Measurements from ENCODE around the gene ZBTB12. TPM values are rescaled to one million over a fixed set of nuclear protein-coding genes. Genes with fewer than 3 reads are reported as not detected.
"Not testable (repeated sequence)": the region's sequence is repeated elsewhere in the genome, so short reads cannot be mapped to it uniquely, and the experiment has no call there.

The ZBTB12 gene
- total RNA-seq, 2 donors from 2014 or later, result 0.47 to 0.52 TPM

DNA sequence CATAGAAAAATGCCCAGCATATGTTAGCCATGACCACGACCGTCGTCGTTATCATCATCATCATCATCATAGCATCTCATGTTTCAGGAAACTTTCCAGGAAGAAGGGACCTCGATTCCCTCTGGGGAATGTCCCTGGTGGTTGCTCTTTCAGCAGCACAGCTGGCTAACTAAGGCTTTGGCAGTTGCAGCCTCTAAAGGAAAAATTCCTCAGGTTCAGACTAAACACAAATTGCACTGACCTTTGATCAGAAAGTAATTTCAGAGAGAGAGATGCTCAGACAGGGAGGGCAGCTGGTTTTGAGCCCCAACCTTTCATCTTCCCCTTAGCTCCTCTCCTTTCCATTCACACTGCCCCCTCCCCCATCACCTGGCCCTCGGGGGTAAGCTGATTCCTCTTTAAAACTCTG lies 38.4 kb upstream of the ZBTB12 start:
- Histone ChIP-seq H3K4me3 (no peak overlapping the region), H3K27me3 (no peaks in the 10 kb centered on the region), H3K36me3 (no peaks in the 10 kb centered on the region), H3K27ac (no peak overlapping the region), H3K4me1 (peaks cover 0 to 7% of the 10 kb centered on the region in 2 donors), H3K9me3 (no peaks in the 10 kb centered on the region)
- no peak for DNase-seq (ENCODE audit: low spot score)
- TF ChIP-seq, protein P1, sequence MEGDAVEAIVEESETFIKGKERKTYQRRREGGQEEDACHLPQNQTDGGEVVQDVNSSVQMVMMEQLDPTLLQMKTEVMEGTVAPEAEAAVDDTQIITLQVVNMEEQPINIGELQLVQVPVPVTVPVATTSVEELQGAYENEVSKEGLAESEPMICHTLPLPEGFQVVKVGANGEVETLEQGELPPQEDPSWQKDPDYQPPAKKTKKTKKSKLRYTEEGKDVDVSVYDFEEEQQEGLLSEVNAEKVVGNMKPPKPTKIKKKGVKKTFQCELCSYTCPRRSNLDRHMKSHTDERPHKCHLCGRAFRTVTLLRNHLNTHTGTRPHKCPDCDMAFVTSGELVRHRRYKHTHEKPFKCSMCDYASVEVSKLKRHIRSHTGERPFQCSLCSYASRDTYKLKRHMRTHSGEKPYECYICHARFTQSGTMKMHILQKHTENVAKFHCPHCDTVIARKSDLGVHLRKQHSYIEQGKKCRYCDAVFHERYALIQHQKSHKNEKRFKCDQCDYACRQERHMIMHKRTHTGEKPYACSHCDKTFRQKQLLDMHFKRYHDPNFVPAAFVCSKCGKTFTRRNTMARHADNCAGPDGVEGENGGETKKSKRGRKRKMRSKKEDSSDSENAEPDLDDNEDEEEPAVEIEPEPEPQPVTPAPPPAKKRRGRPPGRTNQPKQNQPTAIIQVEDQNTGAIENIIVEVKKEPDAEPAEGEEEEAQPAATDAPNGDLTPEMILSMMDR (IDR thresholded peaks at IDR 0.05), result no peak

DNA sequence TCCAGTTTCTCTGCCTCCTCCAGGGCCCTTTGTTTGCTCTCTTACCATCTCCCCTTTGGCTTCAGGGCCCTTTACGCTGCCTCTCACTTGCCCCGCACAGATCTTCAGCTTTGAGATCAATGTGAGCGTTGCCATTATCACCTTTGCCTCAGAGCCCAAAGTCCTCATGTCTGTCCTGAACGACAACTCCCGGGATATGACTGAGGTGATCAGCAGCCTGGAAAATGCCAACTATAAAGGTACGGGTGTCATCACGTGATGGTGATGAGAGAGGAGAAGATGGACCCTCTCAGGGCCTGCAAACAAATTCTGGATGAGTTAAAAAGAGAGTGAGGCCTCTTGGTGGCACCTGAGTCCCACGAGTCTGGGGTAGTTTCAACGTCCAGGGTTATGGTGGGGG lies 33.9 kb upstream of the ZBTB12 start:
- no peak overlapping the region for H3K4me3 ChIP-seq
- H3K27ac ChIP-seq, result no peak overlapping the region
- H3K36me3 ChIP-seq, result no peaks in the 10 kb centered on the region
- no peaks in the 10 kb centered on the region for H3K9me3 ChIP-seq
- TF ChIP-seq, protein P1 (IDR thresholded peaks at IDR 0.05), result no peak
- DNase-seq (ENCODE audit: low spot score), result no peak
- H3K4me1 ChIP-seq, result no peaks in the 10 kb centered on the region
- H3K27me3 ChIP-seq, result no peaks in the 10 kb centered on the region

DNA sequence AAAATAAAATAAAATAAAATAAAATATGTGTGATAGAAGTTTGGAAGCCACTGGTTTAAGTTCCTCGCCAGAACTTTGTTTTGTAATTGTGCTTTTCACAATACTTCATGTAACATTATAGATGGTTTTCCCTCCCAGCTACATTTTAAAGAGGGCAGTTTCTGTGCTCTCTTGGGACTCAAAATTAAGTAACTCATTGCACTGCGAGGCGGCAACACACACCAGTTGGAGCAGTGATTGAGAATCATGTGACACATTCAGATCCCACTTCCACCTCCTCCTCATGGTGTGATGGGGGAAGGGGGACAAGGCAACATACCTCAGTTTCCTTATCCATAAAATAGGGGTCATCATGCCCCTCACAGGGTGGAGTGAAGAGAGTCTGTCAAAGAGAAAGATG lies 33.1 kb upstream of the ZBTB12 start:
- no peak overlapping the region for H3K4me3 ChIP-seq
- DNase-seq (ENCODE audit: low spot score), result no peak
- H3K36me3 ChIP-seq, result no peaks in the 10 kb centered on the region
- H3K4me1 ChIP-seq, result no peaks in the 10 kb centered on the region
- TF ChIP-seq, protein P1 (IDR thresholded peaks at IDR 0.05), result no peak
- H3K27me3 ChIP-seq, result no peaks in the 10 kb centered on the region
- H3K9me3 ChIP-seq, result no peaks in the 10 kb centered on the region
- H3K27ac ChIP-seq, result no peak overlapping the region

DNA sequence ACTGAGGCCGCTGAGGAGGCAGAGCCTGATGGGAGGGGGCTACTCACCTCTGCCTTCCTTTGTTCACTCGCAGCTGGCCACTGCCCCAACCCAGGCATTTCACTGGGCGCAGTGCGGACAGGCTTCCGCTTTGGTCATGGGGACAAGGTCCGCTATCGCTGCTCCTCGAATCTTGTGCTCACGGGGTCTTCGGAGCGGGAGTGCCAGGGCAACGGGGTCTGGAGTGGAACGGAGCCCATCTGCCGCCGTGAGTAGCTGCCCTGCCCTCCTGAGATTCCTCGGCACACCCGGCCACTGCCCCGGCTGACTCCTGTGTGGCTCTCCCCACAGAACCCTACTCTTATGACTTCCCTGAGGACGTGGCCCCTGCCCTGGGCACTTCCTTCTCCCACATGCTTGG lies 31.7 kb upstream of the ZBTB12 start:
- TF ChIP-seq, protein P1 (IDR thresholded peaks at IDR 0.05), result no peak
- H3K9me3 ChIP-seq, result no peaks in the 10 kb centered on the region
- DNase-seq (ENCODE audit: low spot score), result no peak
- H3K27me3 ChIP-seq, result no peaks in the 10 kb centered on the region
- H3K4me1 ChIP-seq, result no peaks in the 10 kb centered on the region
- H3K36me3 ChIP-seq, result no peaks in the 10 kb centered on the region
- H3K4me3 ChIP-seq, result no peak overlapping the region
- H3K27ac ChIP-seq, result no peak overlapping the region

DNA sequence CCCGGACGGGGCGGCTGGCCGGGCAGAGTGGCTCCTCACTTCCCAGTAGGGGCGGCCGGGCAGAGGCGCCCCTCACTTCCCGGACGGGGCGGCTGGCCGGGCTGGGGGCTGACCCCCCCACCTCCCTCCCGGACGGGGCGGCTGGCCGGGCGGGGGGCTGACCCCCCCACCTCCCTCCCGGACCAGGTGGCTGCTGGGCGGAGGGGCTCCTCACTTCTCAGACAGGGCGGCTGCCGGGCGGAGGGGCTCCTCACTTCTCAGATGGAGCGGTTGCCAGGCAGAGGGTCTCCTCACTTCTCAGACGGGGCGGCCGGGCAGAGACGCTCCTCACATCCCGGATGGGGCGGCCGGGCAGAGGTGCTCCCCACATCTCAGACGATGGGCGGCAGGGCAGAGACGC lies 30.3 kb upstream of the ZBTB12 start:
- H3K27me3 ChIP-seq; H3K36me3 ChIP-seq; H3K4me1 ChIP-seq; H3K4me3 ChIP-seq; H3K9me3 ChIP-seq; DNase-seq (ENCODE audit: low spot score); H3K27ac ChIP-seq: not testable (repeated sequence)

DNA sequence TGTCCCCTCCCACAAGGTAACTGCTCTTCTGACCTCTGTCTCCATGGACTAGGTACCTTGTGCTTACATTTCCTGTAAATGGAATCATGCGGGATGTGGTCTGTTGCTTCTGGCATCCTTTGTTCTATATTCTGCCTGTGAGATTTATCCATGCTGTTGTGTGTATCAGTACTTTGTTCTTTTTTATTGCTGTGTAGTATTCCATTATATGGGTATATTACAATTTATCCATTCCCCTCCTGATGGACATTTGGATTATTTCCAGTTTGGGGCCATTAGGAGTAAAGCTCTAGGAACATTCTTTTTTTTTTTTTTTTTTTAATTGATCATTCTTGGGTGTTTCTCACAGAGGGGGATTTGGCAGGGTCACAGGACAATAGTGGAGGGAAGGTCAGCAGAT lies 29.1 kb upstream of the ZBTB12 start:
- H3K4me1 ChIP-seq, result no peaks in the 10 kb centered on the region
- H3K9me3 ChIP-seq, result no peaks in the 10 kb centered on the region
- H3K36me3 ChIP-seq, result no peaks in the 10 kb centered on the region
- H3K4me3 ChIP-seq, result no peak overlapping the region
- DNase-seq (ENCODE audit: low spot score), result no peak
- H3K27me3 ChIP-seq, result no peaks in the 10 kb centered on the region
- TF ChIP-seq, protein P1 (IDR thresholded peaks at IDR 0.05), result no peak
- H3K27ac ChIP-seq, result no peak overlapping the region

All from right atrium auricular region (tissue), 2 donors.